Endothelial cell of umbilical vein (primary cell): ENCODE data around the gene PROCR. TPM values are rescaled to one million over a fixed set of nuclear protein-coding genes. Genes with fewer than 3 reads are reported as not detected.

ENCODE experiments used
- BruUV-seq: library from RNA; stranded (reverse); fragments of 400-500 nt; replicated peaks from 2 replicates; lab custom pipeline; 2021; lab: Mats Ljungman, UMichigan
- CTCF ChIA-PET: fragments of 300-600, 350-600 bp; sonication (Branson Sonifier 250); formaldehyde crosslinking; loops from one replicate; lab custom pipeline; 2021; ENCODE audit warnings: antibody characterized with exemption, inconsistent platforms; lab: Charles Lee
- POLR2A ChIA-PET: fragments of 300-600, 350-600 bp; sonication (Branson Sonifier 250); formaldehyde crosslinking; loops from one replicate; lab custom pipeline; 2021; ENCODE audit warnings: antibody characterized with exemption, inconsistent platforms; lab: Charles Lee
- DNase-seq: peaks from one replicate; pipeline ENCODE4 v3.0.0-alpha.2; 2011; ENCODE audit warnings: low read depth, low spot score
- FAIRE-seq: peaks from 2 replicates; lab custom pipeline; 2011; peaks lifted over from hg19 to GRCh38; lab: Jason Lieb, UNC
- H2AFZ ChIP-seq: 2 replicates; pipeline ENCODE4 v1.6.0; 2012; ENCODE audit warnings: low read depth, low read length, control low read depth, inconsistent platforms
- H3K27ac ChIP-seq: 2 replicates; pipeline ENCODE4 v1.5.1; 2011; ENCODE audit warnings: low read depth, mild to moderate bottlenecking, control low read depth, low read length, moderate library complexity; ENCODE audit not compliant: insufficient read depth
- H3K27me3 ChIP-seq, 2 experiments: 2 replicates each; pipeline versions ENCODE4 v1.6.0 to v1.6.1; 2011; ENCODE audit warnings: low read length in 2 of 2, mixed read lengths in 1 of 2; ENCODE audit not compliant: control insufficient read depth in 2 of 2, insufficient read depth in 2 of 2
- H3K36me3 ChIP-seq, 2 experiments: 2 replicates in 1 of 2; 3 replicates in 1 of 2; pipeline ENCODE4 v1.5.1; 2011; ENCODE audit warnings: low read length in 2 of 2, mild to moderate bottlenecking in 1 of 2, moderate library complexity in 1 of 2; ENCODE audit not compliant: control insufficient read depth in 2 of 2, insufficient read depth in 2 of 2; ENCODE audit errors: extremely low read depth in 1 of 2
- H3K4me1 ChIP-seq: 3 replicates; pipeline ENCODE4 v1.5.1; 2011; ENCODE audit warnings: mild to moderate bottlenecking, low read length; ENCODE audit not compliant: control insufficient read depth, insufficient read depth; ENCODE audit errors: extremely low read depth
- H3K4me2 ChIP-seq: 2 replicates; pipeline ENCODE4 v1.6.1; 2011; ENCODE audit warnings: low read length, control low read depth, mixed read lengths; ENCODE audit not compliant: insufficient read depth
- H3K4me3 ChIP-seq, 3 experiments: fragments of 200-600 bp in 1 of 3; sonication (generic), shearing (Covaris generic) in 1 of 3; replicated peaks in 1 of 3; 2 replicates each; pipeline ENCODE4 v1.5.1; 2011 to 2016; ENCODE audit warnings: control low read depth in 3 of 3, low read length in 3 of 3, mild to moderate bottlenecking in 2 of 3, inconsistent platforms in 1 of 3, low read depth in 1 of 3, moderate library complexity in 1 of 3; ENCODE audit not compliant: insufficient read depth in 1 of 3
- H3K79me2 ChIP-seq: 2 replicates; pipeline ENCODE4 v1.6.0; 2012; ENCODE audit warnings: low read length, inconsistent platforms; ENCODE audit not compliant: control insufficient read depth, insufficient read depth
- H3K9ac ChIP-seq: replicated peaks from 2 replicates; pipeline ENCODE3; 2011; ENCODE audit warnings: low read length, control low read depth; ENCODE audit not compliant: insufficient read depth; ENCODE audit errors: extremely low read depth
- H3K9me1 ChIP-seq: replicated peaks from 3 replicates; pipeline ENCODE4 v1.6.0; 2011; ENCODE audit warnings: mild to moderate bottlenecking, low read length; ENCODE audit not compliant: control insufficient read depth, insufficient read depth; ENCODE audit errors: extremely low read depth
- H3K9me3 ChIP-seq: replicated peaks from 2 replicates; pipeline ENCODE4 v1.5.1; 2012; ENCODE audit warnings: low read length, inconsistent platforms; ENCODE audit not compliant: control insufficient read depth, insufficient read depth
- H4K20me1 ChIP-seq: replicated peaks from 2 replicates; pipeline ENCODE3; 2011; ENCODE audit warnings: mild to moderate bottlenecking, low read length; ENCODE audit not compliant: control insufficient read depth, insufficient read depth; ENCODE audit errors: extremely low read depth
- FOS ChIP-seq: IDR thresholded peaks from 2 replicates; pipeline ENCODE4 v1.6.1; 2011; ENCODE audit warnings: mild to moderate bottlenecking, low read length, moderate library complexity, borderline replicate concordance; ENCODE audit not compliant: insufficient read depth
- GATA2 ChIP-seq: IDR thresholded peaks from 2 replicates; pipeline ENCODE4 v1.7.0; 2011; ENCODE audit warnings: low read depth, mild to moderate bottlenecking, moderate library complexity, mixed read lengths, low read length; ENCODE audit not compliant: insufficient read length, insufficient read depth
- JUN ChIP-seq: IDR thresholded peaks from 2 replicates; pipeline ENCODE4 v1.6.1; 2011; ENCODE audit warnings: borderline replicate concordance, low read depth; ENCODE audit not compliant: insufficient read length, insufficient read depth
- MAX ChIP-seq: IDR thresholded peaks from 2 replicates; pipeline ENCODE4 v1.6.1; 2011; ENCODE audit not compliant: insufficient read depth, insufficient read length
- POLR2A ChIP-seq: IDR thresholded peaks from 2 replicates; pipeline ENCODE4 v1.6.1; 2012; ENCODE audit warnings: low read depth, mild to moderate bottlenecking, control low read depth, low read length
- POLR2AphosphoS5 ChIP-seq: IDR thresholded peaks from 2 replicates; pipeline ENCODE4 v1.6.1; 2012; ENCODE audit warnings: low read depth, mild to moderate bottlenecking, control low read depth, low read length, moderate library complexity; ENCODE audit not compliant: insufficient read depth
- dilution Hi-C: fragments of 300-500 bp; cut with MboI; formaldehyde crosslinking; loops from one replicate; pipeline ENCODE4 v1.15.0; 2019; ENCODE audit warnings: low sequenced_read_pairs; ENCODE audit not compliant: extremely low pct_ligation_motif_present
- intact Hi-C: fragments of 100-400 bp; cut with micrococcal nuclease; formaldehyde crosslinking; loops from one replicate; pipeline ENCODE4 v1.10.0; 2022
- polyA plus RNA-seq, 4 experiments: library from polyadenylated mRNA; depleted of rRNA in 3 of 4; stranded (reverse) in 3 of 4; unstranded in 1 of 4; fragments of >200 nt; gene quantifications; 2 replicates each; pipeline versions ENCODE4 v1.2.1 to v1.2.3, GENCODE V29; 2011 to 2012; ENCODE audit warnings: missing spikeins in 1 of 4
- total RNA-seq: library from RNA; stranded (reverse); gene quantifications from 2 replicates; pipeline ENCODE4 v1.2.3, GENCODE V29; 2021

The PROCR gene
- total and polyA plus RNA-seq, 2 donors (not counting 3 experiments of a cell fraction or from before 2014, with no cell fraction given) = 251 to 376 TPM

- Histone ChIP-seq H3K79me2 (peaks cover 38% of the 10 kb centered on the region), H3K9me3 (no peaks in the 10 kb centered on the region), H3K4me1 (peaks cover 30% of the 10 kb centered on the region), H3K9ac (peak overlapping the region; percentile 62), H2AFZ (no peak overlapping the region), H3K27ac (peak overlapping the region; percentile 31), H3K4me2 (peak overlapping the region; percentile 91), H3K36me3 (peaks cover 13 to 16% of the 10 kb centered on the region in 2 experiments), H3K27me3 (no peaks in the 10 kb centered on the region), H4K20me1 (no peaks in the 10 kb centered on the region), H3K9me1 (no peaks in the 10 kb centered on the region), H3K4me3 (peak overlapping the region; percentile 70 to 93 (median 80))
- ChIA-PET CTCF (interaction anchor here (0.6 to 6.9 kb wide), 6 partner anchors 27 to 709 kb away, joined by 3 to 82 read pairs (median 4); partner anchors contain the start of gene EDEM2), POLR2A (interaction anchor here (0.7 to 1.0 kb wide), 2 partner anchors 26 to 33 kb away, joined by 3 to 7 read pairs; partner anchors contain the start of gene EDEM2)
- dilution Hi-C loops (no loop called here), intact Hi-C loops (loop anchor here (5.0 kb wide), 2 partner anchors 36 to 444 kb away; partner anchors contain the start of gene SPAG4)
- BruUV-seq = no TSS peak
- no peak for FAIRE-seq
- TF ChIP-seq POLR2AphosphoS5 = peak; percentile 31
- no peak for TF ChIP-seq JUN
- DNase-seq = peak; percentile 57
Observed at GRCh38 chr20:35173576-35174192, 1.8 kb downstream of the PROCR start.

- Histone ChIP-seq H3K36me3 (peaks cover 16% of the 10 kb centered on the region in 2 experiments), H3K4me2 (peak overlapping the region; percentile 91), H3K27ac (peak overlapping the region; percentile 31), H4K20me1 (no peaks in the 10 kb centered on the region), H3K9me3 (no peaks in the 10 kb centered on the region), H3K27me3 (no peaks in the 10 kb centered on the region), H3K79me2 (peaks cover 38% of the 10 kb centered on the region), H3K9me1 (no peaks in the 10 kb centered on the region), H3K4me3 (peak overlapping the region; percentile 70 to 93 (median 80)), H3K9ac (peak overlapping the region; percentile 62), H2AFZ (peak overlapping the region; percentile 14), H3K4me1 (peaks cover 30% of the 10 kb centered on the region)
- FAIRE-seq (peak; percentile 4), DNase-seq (peak; percentile 48)
- CTCF ChIA-PET = interaction anchor here (4.1 to 6.9 kb wide), 2 partner anchors 28 to 79 kb away, joined by 33 to 82 read pairs; partner anchors contain the start of gene EDEM2
- POLR2A ChIA-PET = no interaction called here
- intact Hi-C loops (loop anchor here (5.0 kb wide), 2 partner anchors 37 to 443 kb away; partner anchors contain the start of gene SPAG4), dilution Hi-C loops (no loop called here)
- TSS peak; percentile 40 for BruUV-seq
- TF ChIP-seq POLR2A (peak; percentile 38), JUN (no peak), POLR2AphosphoS5 (peak; percentile 25), FOS (no peak), MAX (peak; percentile 65), GATA2 (no peak)
Observed at GRCh38 chr20:35174458-35175216, 2.8 kb downstream of the PROCR start.
